HepG2 (cell line): ENCODE data around the gene MRPS11. TPM values are rescaled to one million over a fixed set of nuclear protein-coding genes. Genes with fewer than 3 reads are reported as not detected.

Source experiments
- ATAC-seq: fragments of 200-7000 bp; cut with Tn5 transposase; 3 replicates; pipeline ENCODE4 v1.9.1; 2020; ENCODE audit warnings: mild to moderate bottlenecking, moderate library complexity
- BruUV-seq: library from RNA; stranded (reverse); fragments of 400-500 nt; replicated peaks from 2 replicates; lab custom pipeline; 2021; lab: Mats Ljungman, UMichigan
- CTCF ChIA-PET: fragments of 300-600 bp; formaldehyde crosslinking; extraction: SDS; loops from one replicate; lab custom pipeline; 2021; ENCODE audit warnings: low total read pairs, inconsistent platforms, low intra/inter-chr PET ratio; lab: Yijun Ruan, JAX
- POLR2A ChIA-PET: fragments of 350-600 bp; sonication (Branson Sonifier 250); formaldehyde crosslinking; loops from one replicate; lab custom pipeline; 2020; ENCODE audit warnings: antibody characterized with exemption, inconsistent platforms; lab: Yijun Ruan, JAX
- DNase-seq: peaks from one replicate; pipeline ENCODE4 v3.0.0-alpha.2; 2015; ENCODE audit warnings: low spot score
- FAIRE-seq: peaks from 3 replicates; lab custom pipeline; 2011; peaks lifted over from hg19 to GRCh38; lab: Jason Lieb, UNC
- H2AFZ ChIP-seq: one replicate; pipeline ENCODE4 v1.6.1; 2011; ENCODE audit warnings: low read length, inconsistent platforms
- H3K27ac ChIP-seq: fragments of 300-600 bp; 3 replicates; pipeline ENCODE4 v1.8.0; 2011; ENCODE audit warnings: mixed run types, mild to moderate bottlenecking, mixed read lengths, low read length, inconsistent platforms; ENCODE audit not compliant: insufficient read depth; ENCODE audit errors: extremely low read length
- H3K27me3 ChIP-seq, 2 experiments: fragments of 200-600 bp in 1 of 2; 2 replicates in 1 of 2; 3 replicates in 1 of 2; pipeline versions ENCODE4 v1.6.0 to v1.8.0; 2011; ENCODE audit warnings: low read length in 2 of 2, mild to moderate bottlenecking in 2 of 2, moderate library complexity in 2 of 2, inconsistent platforms in 1 of 2; ENCODE audit not compliant: insufficient read depth in 2 of 2, control insufficient read depth in 1 of 2
- H3K36me3 ChIP-seq, 2 experiments: fragments of 200-600 bp in 1 of 2; replicated peaks in 1 of 2; 2 replicates in 1 of 2; 3 replicates in 1 of 2; pipeline versions ENCODE4 v1.5.1 to v1.8.0; 2011; ENCODE audit warnings: low read length in 2 of 2, inconsistent platforms in 1 of 2; ENCODE audit not compliant: insufficient read depth in 2 of 2, control insufficient read depth in 1 of 2
- H3K4me1 ChIP-seq: 2 replicates; pipeline ENCODE4 v1.5.1; 2012; ENCODE audit warnings: low read length, inconsistent platforms; ENCODE audit not compliant: insufficient read depth
- H3K4me2 ChIP-seq: 2 replicates; pipeline ENCODE4 v1.6.0; 2011; ENCODE audit warnings: low read depth, low read length, inconsistent platforms
- H3K4me3 ChIP-seq, 3 experiments: fragments of 200-600 bp in 1 of 3; sonication (generic), shearing (Covaris generic) in 1 of 3; replicated peaks in 1 of 3; 2 replicates each; pipeline ENCODE4 v1.5.1; 2011 to 2016; ENCODE audit warnings: low read length in 3 of 3, inconsistent platforms in 2 of 3, low read depth in 2 of 3, mild to moderate bottlenecking in 2 of 3, control low read depth in 1 of 3, mixed read lengths in 1 of 3; ENCODE audit not compliant: insufficient read depth in 1 of 3
- H3K79me2 ChIP-seq: one replicate; pipeline ENCODE4 v1.6.1; 2011; ENCODE audit warnings: low read length, inconsistent platforms; ENCODE audit not compliant: insufficient read depth
- H3K9ac ChIP-seq: 2 replicates; pipeline ENCODE4 v1.6.0; 2011; ENCODE audit warnings: mild to moderate bottlenecking, low read depth, low read length, inconsistent platforms; ENCODE audit not compliant: insufficient read depth
- H3K9me3 ChIP-seq: 2 replicates; pipeline ENCODE4 v1.5.1; 2012; ENCODE audit warnings: mild to moderate bottlenecking, low read length
- H4K20me1 ChIP-seq: 2 replicates; pipeline ENCODE4 v1.6.0; 2011; ENCODE audit warnings: inconsistent platforms, mild to moderate bottlenecking, low read length, moderate library complexity; ENCODE audit not compliant: insufficient read depth
- AGO2 ChIP-seq: fragments of 200-400 bp; formaldehyde crosslinking; optimal IDR thresholded peaks from 2 replicates; pipeline ENCODE3; 2017; ENCODE audit warnings: mild to moderate bottlenecking, low read depth, low read length, moderate library complexity
- CEBPB ChIP-seq: IDR thresholded peaks from 2 replicates; pipeline ENCODE4 v1.6.1; 2011; ENCODE audit warnings: low read depth, low read length, improper control_type of control experiment, borderline replicate concordance
- NFAT5 ChIP-seq: sonication (generic); formaldehyde crosslinking; IDR thresholded peaks from 2 replicates; pipeline ENCODE4 v1.4.0; 2020; ENCODE audit warnings: missing genetic modification reagents
- WGBS: methylation state at CpG from one replicate; pipeline ENCODE4 v1.1.6; 2017; ENCODE audit warnings: low lambda C conversion rate; 5-methylcytosine and 5-hydroxymethylcytosine counted together
- in situ Hi-C: cut with HindIII; loops from 2 replicates; pipeline ENCODE4 v1.10.0; 2017; ENCODE audit warnings: low pct_unique_long_range_greater_than_20kb; ENCODE audit not compliant: extremely low pct_ligation_motif_present
- intact Hi-C: fragments of 100-400 bp; cut with micrococcal nuclease; formaldehyde crosslinking; loops from one replicate; pipeline ENCODE4 v1.10.0; 2022; ENCODE audit not compliant: unreplicated experiment
- polyA plus RNA-seq, 8 experiments: library from polyadenylated mRNA; depleted of rRNA in 3 of 8; stranded (reverse) in 7 of 8; unstranded in 1 of 8; fragments of >200 nt; fragmentation: Illumina TruSeq in 4 of 8; extraction: Trizol in 4 of 8; gene quantifications; 2 replicates each; pipeline versions ENCODE4 v1.2.1 to v1.2.3, GENCODE V29; 2011 to 2016; ENCODE audit warnings: low read depth in 4 of 8, missing spikeins in 1 of 8, mixed read lengths in 1 of 8; ENCODE audit not compliant: insufficient read depth in 1 of 8
- total RNA-seq, 5 experiments: library from RNA; depleted of rRNA; stranded (reverse); fragments of >200 nt; fragmentation: Illumina TruSeq; extraction: Trizol; gene quantifications; 2 replicates each; pipeline ENCODE4 v1.2.3, GENCODE V29; 2016; ENCODE audit warnings: low read depth in 1 of 5

MRPS11 gene
- total and polyA plus RNA-seq, 2 of the 13 experiments (the other 11 are each of a cell fraction or from before 2014, with no cell fraction given): 50.1 to 72.7 TPM

DNA sequence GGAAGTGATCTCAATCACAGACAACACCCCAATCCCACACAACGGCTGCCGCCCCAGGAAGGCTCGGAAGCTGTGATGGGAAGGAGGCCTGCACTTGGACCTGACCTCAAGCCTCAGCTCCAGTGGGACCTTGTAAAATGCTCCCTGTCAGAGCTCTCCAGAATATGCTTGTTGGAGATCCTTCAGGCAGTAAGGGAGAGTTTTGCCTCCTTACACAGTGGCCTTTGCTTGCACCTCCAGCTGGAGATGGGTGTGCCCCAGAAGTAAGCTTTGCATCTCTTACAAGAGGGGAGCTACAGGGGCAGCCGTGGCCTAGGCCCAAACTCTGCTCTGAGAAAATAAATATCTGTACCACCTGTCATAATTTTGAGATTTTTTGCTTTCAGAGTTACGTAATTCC is 10.4 kb downstream of the MRPS11 start:
- H3K9ac ChIP-seq: no peak overlapping the region
- H3K27ac ChIP-seq: no peak overlapping the region
- BruUV-seq: no TSS peak
- WGBS: 97% methylated on average over 3 of the region's 5 CpGs
- no peak overlapping the region for H3K4me2 ChIP-seq
- H3K4me1 ChIP-seq: no peaks in the 10 kb centered on the region
- in situ Hi-C loops: loop anchor here (10.0 kb wide), 1 partner anchor 357 kb away; no protein-coding TSS in a partner anchor
- TF ChIP-seq AGO2: no peak
- TF ChIP-seq CEBPB: 0 out of 2 replicates have a peak, but pooled peaks have one; percentile 19
- no peak for TF ChIP-seq NFAT5
- no peaks in the 10 kb centered on the region for H3K27me3 ChIP-seq
- FAIRE-seq: no peak
- ChIA-PET POLR2A (interaction anchor here (4.1 kb wide), 1 partner anchor 11 kb away, joined by 16 read pairs; the partner anchor contains the start of genes MRPL46 and MRPS11), CTCF (no interaction called here)
- H2AFZ ChIP-seq: no peak overlapping the region
- H3K4me3 ChIP-seq: no peak overlapping the region
- no peak for DNase-seq
- H4K20me1 ChIP-seq: no peaks in the 10 kb centered on the region
- H3K9me3 ChIP-seq: no peaks in the 10 kb centered on the region
- no peak for ATAC-seq
- H3K36me3 ChIP-seq: peaks cover 7 to 24% of the 10 kb centered on the region in 2 experiments
- no peaks in the 10 kb centered on the region for H3K79me2 ChIP-seq
- intact Hi-C loops: no loop called here
